ENCODE measurements around the gene TMEM60. TPM values are rescaled to one million over a fixed set of nuclear protein-coding genes. Genes with fewer than 3 reads are reported as not detected.
A peak's percentile ranks its signal among the peaks of the same experiment; 100 is the strongest.

Gene TMEM60
- total and polyA plus RNA-seq, 10 of the 15 experiments (the other 5 are each of a cell fraction or from before 2014, with no cell fraction given) = 13.2 to 94.2 (median 30.2) TPM

DNA sequence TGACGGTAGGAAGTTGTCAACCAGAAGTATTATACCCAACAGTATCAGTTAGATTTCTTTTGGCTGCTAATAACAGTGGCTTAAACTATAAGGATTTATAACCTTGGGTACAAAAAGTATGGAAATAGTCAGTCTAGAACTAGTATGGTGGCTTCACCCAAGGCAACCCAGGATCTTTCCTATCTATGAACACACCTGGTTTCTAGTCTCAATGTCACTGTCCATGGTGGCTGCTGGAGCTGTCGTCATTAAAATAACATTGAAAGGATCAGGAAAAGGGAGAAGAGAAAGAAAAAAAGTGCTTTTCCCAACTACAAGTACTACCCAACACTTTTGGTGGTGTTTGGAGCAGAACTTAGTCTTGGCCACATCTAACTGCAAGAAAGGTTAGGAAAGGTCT is 28.1 kb upstream of the TMEM60 start:
- H2AFZ ChIP-seq (ENCODE audit: control insufficient read depth, low read depth, low read length) = no peak overlapping the region
- intact Hi-C loops (cut with micrococcal nuclease; ENCODE audit: unreplicated experiment) = no loop called here
- DNase-seq (ENCODE audit: low read depth, low spot score) (no peak), FAIRE-seq (no peak), ATAC-seq (no peak)
- RAD21 ChIA-PET (ENCODE audit: unreplicated experiment) = no interaction called here
- peaks cover 33% of the 10 kb centered on the region for H3K9me3 ChIP-seq (replicated peaks; ENCODE audit: control insufficient read depth, insufficient read depth, low read length)
- POLR2A ChIA-PET = no interaction called here
- no peak overlapping the region for H3K4me2 ChIP-seq (ENCODE audit: control insufficient read depth, insufficient read depth)
- H3K79me2 ChIP-seq (ENCODE audit: control insufficient read depth, insufficient read depth, low read length) = peaks cover 55% of the 10 kb centered on the region
- no peaks in the 10 kb centered on the region for H3K27me3 ChIP-seq (replicated peaks in 1 of 2; ENCODE audit: control insufficient read depth in 2 of 2, insufficient read depth in 2 of 2, low read length in 1 of 2)
- BruUV-seq (replicated peaks) = no TSS peak
- no peak overlapping the region for H3K27ac ChIP-seq (ENCODE audit: control insufficient read depth, insufficient read depth)
- CTCF ChIA-PET = no interaction called here
- SMC1A ChIA-PET (ENCODE audit: uncharacterized antibody, unreplicated experiment) = interaction anchor here (1.5 kb wide), 1 partner anchor 24 kb away, joined by 3 read pairs; no protein-coding TSS in a partner anchor
- in situ Hi-C loops (cut with MboI) = no loop called here
- H3K4me3 ChIP-seq = no peak overlapping the region
- H4K20me1 ChIP-seq (ENCODE audit: control insufficient read depth, insufficient read depth) = no peaks in the 10 kb centered on the region
- H3K4me1 ChIP-seq (ENCODE audit: control insufficient read depth, insufficient read depth, low read length) = peaks cover 18% of the 10 kb centered on the region
- 98% methylated on average over 2 of the region's 2 CpGs for WGBS (ENCODE audit: insufficient coverage, insufficient replicate concordance, low lambda C conversion rate, missing lambda C conversion rate)
- H3K36me3 ChIP-seq (ENCODE audit: control insufficient read depth in 2 of 2, insufficient read depth in 2 of 2, low read length in 1 of 2) = peaks cover 0 to 6% of the 10 kb centered on the region in 2 experiments; a peak in 2 of 4 replicates
- no peak overlapping the region for H3K9ac ChIP-seq (ENCODE audit: control insufficient read depth, insufficient read depth, low read length)
- TF ChIP-seq, protein P1, sequence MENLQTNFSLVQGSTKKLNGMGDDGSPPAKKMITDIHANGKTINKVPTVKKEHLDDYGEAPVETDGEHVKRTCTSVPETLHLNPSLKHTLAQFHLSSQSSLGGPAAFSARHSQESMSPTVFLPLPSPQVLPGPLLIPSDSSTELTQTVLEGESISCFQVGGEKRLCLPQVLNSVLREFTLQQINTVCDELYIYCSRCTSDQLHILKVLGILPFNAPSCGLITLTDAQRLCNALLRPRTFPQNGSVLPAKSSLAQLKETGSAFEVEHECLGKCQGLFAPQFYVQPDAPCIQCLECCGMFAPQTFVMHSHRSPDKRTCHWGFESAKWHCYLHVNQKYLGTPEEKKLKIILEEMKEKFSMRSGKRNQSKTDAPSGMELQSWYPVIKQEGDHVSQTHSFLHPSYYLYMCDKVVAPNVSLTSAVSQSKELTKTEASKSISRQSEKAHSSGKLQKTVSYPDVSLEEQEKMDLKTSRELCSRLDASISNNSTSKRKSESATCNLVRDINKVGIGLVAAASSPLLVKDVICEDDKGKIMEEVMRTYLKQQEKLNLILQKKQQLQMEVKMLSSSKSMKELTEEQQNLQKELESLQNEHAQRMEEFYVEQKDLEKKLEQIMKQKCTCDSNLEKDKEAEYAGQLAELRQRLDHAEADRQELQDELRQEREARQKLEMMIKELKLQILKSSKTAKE (IDR thresholded peaks at IDR 0.05; ENCODE audit: low read depth, poor library complexity, severe bottlenecking) = no peak
- TF ChIP-seq, protein P2, sequence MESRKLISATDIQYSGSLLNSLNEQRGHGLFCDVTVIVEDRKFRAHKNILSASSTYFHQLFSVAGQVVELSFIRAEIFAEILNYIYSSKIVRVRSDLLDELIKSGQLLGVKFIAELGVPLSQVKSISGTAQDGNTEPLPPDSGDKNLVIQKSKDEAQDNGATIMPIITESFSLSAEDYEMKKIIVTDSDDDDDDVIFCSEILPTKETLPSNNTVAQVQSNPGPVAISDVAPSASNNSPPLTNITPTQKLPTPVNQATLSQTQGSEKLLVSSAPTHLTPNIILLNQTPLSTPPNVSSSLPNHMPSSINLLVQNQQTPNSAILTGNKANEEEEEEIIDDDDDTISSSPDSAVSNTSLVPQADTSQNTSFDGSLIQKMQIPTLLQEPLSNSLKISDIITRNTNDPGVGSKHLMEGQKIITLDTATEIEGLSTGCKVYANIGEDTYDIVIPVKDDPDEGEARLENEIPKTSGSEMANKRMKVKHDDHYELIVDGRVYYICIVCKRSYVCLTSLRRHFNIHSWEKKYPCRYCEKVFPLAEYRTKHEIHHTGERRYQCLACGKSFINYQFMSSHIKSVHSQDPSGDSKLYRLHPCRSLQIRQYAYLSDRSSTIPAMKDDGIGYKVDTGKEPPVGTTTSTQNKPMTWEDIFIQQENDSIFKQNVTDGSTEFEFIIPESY (IDR thresholded peaks at IDR 0.05) = peak; percentile 75; the same call in 1 of the 2 replicates
- TF ChIP-seq HCFC1 (IDR thresholded peaks at IDR 0.05; ENCODE audit: low read length) = no peak
- TF ChIP-seq, protein P3, sequence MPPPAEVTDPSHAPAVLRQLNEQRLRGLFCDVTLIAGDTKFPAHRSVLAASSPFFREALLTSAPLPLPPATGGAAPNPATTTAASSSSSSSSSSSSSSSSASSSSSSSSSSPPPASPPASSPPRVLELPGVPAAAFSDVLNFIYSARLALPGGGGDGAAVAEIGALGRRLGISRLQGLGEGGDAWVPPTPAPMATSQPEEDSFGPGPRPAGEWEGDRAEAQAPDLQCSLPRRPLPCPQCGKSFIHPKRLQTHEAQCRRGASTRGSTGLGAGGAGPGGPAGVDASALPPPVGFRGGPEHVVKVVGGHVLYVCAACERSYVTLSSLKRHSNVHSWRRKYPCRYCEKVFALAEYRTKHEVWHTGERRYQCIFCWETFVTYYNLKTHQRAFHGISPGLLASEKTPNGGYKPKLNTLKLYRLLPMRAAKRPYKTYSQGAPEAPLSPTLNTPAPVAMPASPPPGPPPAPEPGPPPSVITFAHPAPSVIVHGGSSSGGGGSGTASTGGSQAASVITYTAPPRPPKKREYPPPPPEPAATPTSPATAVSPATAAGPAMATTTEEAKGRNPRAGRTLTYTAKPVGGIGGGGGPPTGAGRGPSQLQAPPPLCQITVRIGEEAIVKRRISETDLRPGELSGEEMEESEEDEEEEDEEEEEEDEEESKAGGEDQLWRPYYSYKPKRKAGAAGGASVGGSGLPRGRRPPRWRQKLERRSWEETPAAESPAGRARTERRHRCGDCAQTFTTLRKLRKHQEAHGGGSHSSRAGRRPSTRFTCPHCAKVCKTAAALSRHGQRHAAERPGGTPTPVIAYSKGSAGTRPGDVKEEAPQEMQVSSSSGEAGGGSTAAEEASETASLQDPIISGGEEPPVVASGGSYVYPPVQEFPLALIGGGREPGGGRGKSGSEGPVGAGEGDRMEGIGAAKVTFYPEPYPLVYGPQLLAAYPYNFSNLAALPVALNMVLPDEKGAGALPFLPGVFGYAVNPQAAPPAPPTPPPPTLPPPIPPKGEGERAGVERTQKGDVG (CRISPR knock-in tag; IDR thresholded peaks at IDR 0.05) = no peak
- TF ChIP-seq, protein P4, sequence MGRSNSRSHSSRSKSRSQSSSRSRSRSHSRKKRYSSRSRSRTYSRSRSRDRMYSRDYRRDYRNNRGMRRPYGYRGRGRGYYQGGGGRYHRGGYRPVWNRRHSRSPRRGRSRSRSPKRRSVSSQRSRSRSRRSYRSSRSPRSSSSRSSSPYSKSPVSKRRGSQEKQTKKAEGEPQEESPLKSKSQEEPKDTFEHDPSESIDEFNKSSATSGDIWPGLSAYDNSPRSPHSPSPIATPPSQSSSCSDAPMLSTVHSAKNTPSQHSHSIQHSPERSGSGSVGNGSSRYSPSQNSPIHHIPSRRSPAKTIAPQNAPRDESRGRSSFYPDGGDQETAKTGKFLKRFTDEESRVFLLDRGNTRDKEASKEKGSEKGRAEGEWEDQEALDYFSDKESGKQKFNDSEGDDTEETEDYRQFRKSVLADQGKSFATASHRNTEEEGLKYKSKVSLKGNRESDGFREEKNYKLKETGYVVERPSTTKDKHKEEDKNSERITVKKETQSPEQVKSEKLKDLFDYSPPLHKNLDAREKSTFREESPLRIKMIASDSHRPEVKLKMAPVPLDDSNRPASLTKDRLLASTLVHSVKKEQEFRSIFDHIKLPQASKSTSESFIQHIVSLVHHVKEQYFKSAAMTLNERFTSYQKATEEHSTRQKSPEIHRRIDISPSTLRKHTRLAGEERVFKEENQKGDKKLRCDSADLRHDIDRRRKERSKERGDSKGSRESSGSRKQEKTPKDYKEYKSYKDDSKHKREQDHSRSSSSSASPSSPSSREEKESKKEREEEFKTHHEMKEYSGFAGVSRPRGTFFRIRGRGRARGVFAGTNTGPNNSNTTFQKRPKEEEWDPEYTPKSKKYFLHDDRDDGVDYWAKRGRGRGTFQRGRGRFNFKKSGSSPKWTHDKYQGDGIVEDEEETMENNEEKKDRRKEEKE (IDR thresholded peaks at IDR 0.05) = no peak
- no peak for TF ChIP-seq BMI1 (IDR thresholded peaks at IDR 0.05; ENCODE audit: borderline replicate concordance)
- TF ChIP-seq RBBP5 (conservative IDR thresholded peaks at IDR 0.05) = no peak
- TF ChIP-seq, protein P5, sequence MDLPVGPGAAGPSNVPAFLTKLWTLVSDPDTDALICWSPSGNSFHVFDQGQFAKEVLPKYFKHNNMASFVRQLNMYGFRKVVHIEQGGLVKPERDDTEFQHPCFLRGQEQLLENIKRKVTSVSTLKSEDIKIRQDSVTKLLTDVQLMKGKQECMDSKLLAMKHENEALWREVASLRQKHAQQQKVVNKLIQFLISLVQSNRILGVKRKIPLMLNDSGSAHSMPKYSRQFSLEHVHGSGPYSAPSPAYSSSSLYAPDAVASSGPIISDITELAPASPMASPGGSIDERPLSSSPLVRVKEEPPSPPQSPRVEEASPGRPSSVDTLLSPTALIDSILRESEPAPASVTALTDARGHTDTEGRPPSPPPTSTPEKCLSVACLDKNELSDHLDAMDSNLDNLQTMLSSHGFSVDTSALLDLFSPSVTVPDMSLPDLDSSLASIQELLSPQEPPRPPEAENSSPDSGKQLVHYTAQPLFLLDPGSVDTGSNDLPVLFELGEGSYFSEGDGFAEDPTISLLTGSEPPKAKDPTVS (IDR thresholded peaks at IDR 0.05; ENCODE audit: low read depth, low read length) = no peak
- TF ChIP-seq SP1 (IDR thresholded peaks at IDR 0.05; ENCODE audit: low read depth, low read length) = no peak
- no peak for TF ChIP-seq SMAD1 (IDR thresholded peaks at IDR 0.05; ENCODE audit: low read depth, partially characterized antibody)
- TF ChIP-seq, protein P6, sequence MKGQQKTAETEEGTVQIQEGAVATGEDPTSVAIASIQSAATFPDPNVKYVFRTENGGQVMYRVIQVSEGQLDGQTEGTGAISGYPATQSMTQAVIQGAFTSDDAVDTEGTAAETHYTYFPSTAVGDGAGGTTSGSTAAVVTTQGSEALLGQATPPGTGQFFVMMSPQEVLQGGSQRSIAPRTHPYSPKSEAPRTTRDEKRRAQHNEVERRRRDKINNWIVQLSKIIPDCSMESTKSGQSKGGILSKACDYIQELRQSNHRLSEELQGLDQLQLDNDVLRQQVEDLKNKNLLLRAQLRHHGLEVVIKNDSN (IDR thresholded peaks at IDR 0.05; ENCODE audit: borderline replicate concordance, extremely low read length, insufficient read depth, low read depth, low read length) = no peak
